ENCODE results near the gene MTRF1L. TPM values are rescaled to one million over a fixed set of nuclear protein-coding genes. Genes with fewer than 3 reads are reported as not detected.

Gene MTRF1L
- total RNA-seq, 4 donors from 2014 or later = 18.0 to 30.9 (median 22.5) TPM

GRCh38 chr6:152981989-152982903 lies 20.3 kb downstream of the MTRF1L start:
- no peak for DNase-seq (ENCODE audit: low spot score)
- ATAC-seq (ENCODE audit: low FRiP score) = no peak
- no peak for TF ChIP-seq CTCF (IDR thresholded peaks at IDR 0.05)

DNA sequence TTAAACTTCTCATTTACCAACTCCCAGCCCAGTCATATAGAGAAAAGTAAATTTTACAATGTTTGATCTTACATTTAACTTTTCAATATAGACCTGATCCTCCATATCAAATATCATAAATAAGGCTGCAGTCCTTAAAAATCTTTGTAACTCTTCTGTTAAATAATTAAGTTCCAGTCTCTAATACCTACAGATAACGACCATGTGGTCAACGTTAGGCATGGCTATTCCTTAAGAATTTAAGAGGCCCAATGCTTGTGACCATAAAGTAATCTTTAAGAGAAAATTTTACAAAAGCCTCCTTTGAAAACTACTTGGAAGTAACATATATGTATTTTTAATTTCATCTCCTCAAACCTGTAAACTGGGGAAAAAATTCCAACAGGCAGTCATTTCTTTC lies 21.3 kb downstream of the MTRF1L start:
- no peak for TF ChIP-seq CTCF (IDR thresholded peaks at IDR 0.05)
- DNase-seq (ENCODE audit: low spot score) (no peak), ATAC-seq (ENCODE audit: low FRiP score) (no peak)

DNA sequence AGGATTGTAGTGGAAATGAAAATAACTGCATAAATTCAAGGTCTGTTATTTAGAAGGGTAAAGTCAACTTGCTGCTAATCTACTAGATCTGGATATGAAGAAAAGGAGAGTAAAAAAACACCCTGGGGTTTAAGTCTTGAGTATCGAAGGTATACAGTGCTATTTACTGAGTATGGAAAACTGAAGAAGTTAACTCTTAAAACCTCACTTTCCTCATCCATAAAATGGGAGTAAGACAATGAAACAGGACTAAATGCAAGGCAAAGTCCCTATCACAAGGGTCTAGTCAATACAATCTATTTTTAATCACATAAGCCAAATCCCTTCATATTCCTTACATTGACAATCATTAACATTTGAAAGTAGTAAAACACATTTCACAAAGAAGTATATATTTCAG lies 21.9 kb downstream of the MTRF1L start:
- DNase-seq (ENCODE audit: low spot score) (no peak), ATAC-seq (ENCODE audit: low FRiP score) (no peak)
- no peak for TF ChIP-seq CTCF (IDR thresholded peaks at IDR 0.05)

DNA sequence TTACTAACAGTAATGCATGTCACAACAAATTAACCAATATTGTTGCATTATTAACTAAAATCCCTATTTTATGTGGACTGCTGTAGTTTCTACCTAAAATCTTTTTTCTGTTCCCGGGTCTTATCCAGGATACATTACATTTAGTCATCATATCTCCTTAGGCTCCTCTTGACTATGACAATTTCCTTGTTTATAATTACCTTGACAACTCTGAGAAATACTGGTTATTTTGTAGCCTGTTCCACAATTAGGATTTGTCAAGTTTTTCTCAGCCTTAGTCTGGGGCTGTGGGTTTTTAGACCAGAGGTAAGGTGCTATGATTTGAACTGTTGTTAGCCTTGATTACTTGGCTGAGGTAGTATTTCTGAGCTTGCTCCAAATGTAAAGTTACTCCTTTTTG lies 23.4 kb downstream of the MTRF1L start:
- ATAC-seq (ENCODE audit: low FRiP score) = no peak
- no peak for DNase-seq (ENCODE audit: low spot score)
- no peak for TF ChIP-seq CTCF (IDR thresholded peaks at IDR 0.05)

- no peak for TF ChIP-seq CTCF (IDR thresholded peaks at IDR 0.05)
- ATAC-seq (ENCODE audit: low FRiP score) (no peak), DNase-seq (ENCODE audit: low spot score) (no peak)
Measured at GRCh38 chr6:152978058-152978457, 24.5 kb downstream of the MTRF1L start.

DNA sequence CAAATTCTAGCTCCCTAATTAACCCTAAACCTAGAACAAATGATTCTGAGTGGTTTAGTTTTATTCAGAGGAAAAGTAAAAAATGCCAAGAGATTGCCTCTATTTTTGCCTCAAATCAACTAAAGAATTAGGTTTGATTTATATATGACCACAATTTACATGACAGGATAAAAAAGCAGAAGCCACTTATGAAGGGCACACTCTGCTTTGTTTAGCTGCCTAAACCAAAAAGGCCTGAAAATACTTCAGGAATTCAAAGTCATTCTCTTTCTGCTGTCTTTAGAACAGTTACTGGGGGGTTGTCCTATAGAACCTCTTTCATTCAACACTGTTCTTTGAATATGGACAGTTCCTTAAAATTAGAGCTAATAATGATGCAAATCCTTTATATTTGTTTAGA lies 25.0 kb downstream of the MTRF1L start:
- ATAC-seq (ENCODE audit: low FRiP score) = no peak
- DNase-seq (ENCODE audit: low spot score) = no peak
- TF ChIP-seq CTCF (IDR thresholded peaks at IDR 0.05) = no peak

- TF ChIP-seq CTCF (IDR thresholded peaks at IDR 0.05) = no peak
- no peak for ATAC-seq (ENCODE audit: low FRiP score)
- no peak for DNase-seq (ENCODE audit: low spot score)
Measured at GRCh38 chr6:152976749-152977148, 25.8 kb downstream of the MTRF1L start.

Measured in omental fat pad (tissue), 4 donors.